Measurements from ENCODE around the gene TRDN. TPM values are rescaled to one million over a fixed set of nuclear protein-coding genes. Genes with fewer than 3 reads are reported as not detected.

TRDN gene
- total RNA-seq, 1 experiment from 2014 or later: 10.4 TPM

DNA sequence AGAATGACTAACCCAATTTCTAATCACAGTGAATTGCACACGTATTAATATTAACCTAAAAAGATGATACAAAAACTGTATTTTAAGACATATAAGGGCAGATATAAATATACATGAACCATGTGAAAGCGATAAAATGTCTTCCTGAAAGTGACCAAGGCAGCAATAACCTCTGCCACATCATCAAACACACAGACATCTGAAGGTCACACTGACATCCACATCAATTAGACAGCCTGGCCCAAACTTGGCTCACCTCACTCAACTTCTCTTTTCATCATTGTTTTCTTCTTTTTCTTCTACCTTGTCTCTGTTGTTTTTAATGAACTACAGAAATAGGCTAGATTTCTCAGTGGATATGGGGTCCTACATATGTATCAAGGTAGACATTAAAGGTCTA, 128.5 kb downstream of the TRDN start:
- no peak overlapping the region for H4K91ac ChIP-seq (ENCODE audit: insufficient read length, low read depth, low read length)
- no peaks in the 10 kb centered on the region for H3K23me2 ChIP-seq (ENCODE audit: insufficient read length, low read depth, low read length, poor library complexity, severe bottlenecking)
- H3K18ac ChIP-seq (ENCODE audit: insufficient read length, low read depth, low read length): no peak overlapping the region
- no peak overlapping the region for H2BK120ac ChIP-seq (ENCODE audit: low read depth, low read length, poor library complexity, severe bottlenecking)
- no peak overlapping the region for H3K4me2 ChIP-seq (ENCODE audit: insufficient read depth, insufficient read length, low read length)
- WGBS (ENCODE audit: extremely low coverage, insufficient read length, low lambda C conversion rate): no CpG with 5 or more reads among the region's 2 CpGs
- no peak overlapping the region for H3K56ac ChIP-seq (ENCODE audit: insufficient read length, low read depth, low read length)
- H3K23ac ChIP-seq (ENCODE audit: insufficient read length, low read depth, low read length): no peak overlapping the region
- H3K4me3 Mint-ChIP-seq: no peak overlapping the region
- no peak overlapping the region for H3K27ac Mint-ChIP-seq
- no peak overlapping the region for H3T11ph ChIP-seq (ENCODE audit: low read length)
- no peak overlapping the region for H4K8ac ChIP-seq (replicated peaks; ENCODE audit: insufficient read length, low read depth, low read length)
- no peaks in the 10 kb centered on the region for H3K9me3 ChIP-seq (ENCODE audit: control insufficient read depth, low read depth, low read length)
- H3K4ac ChIP-seq (ENCODE audit: low read depth, low read length): no peak overlapping the region
- peaks cover 2 to 6% of the 10 kb centered on the region in 2 experiments; a peak in 3 of 4 replicates for H3K4me1 Mint-ChIP-seq
- H3K4me1 ChIP-seq (ENCODE audit: insufficient read depth, low read length): no peaks in the 10 kb centered on the region; the same call in 1 of the 2 replicates
- H3K27me3 Mint-ChIP-seq (ENCODE audit: low read depth): no peaks in the 10 kb centered on the region
- no peaks in the 10 kb centered on the region for H3K79me1 ChIP-seq (ENCODE audit: insufficient read depth, low read depth, low read length, poor library complexity, severe bottlenecking)
- H3K27me3 ChIP-seq (ENCODE audit: insufficient read depth, low read length): no peaks in the 10 kb centered on the region
- no peak for DNase-seq
- H3K27ac ChIP-seq (ENCODE audit: insufficient read length, low read depth, low read length): no peak overlapping the region
- no peak overlapping the region for H2BK5ac ChIP-seq (ENCODE audit: insufficient read length, low read length)
- no peak overlapping the region for H4K5ac ChIP-seq (ENCODE audit: insufficient read length, low read depth, low read length)
- no peak overlapping the region for H2AK5ac ChIP-seq (ENCODE audit: insufficient read length, low read length)
- H3K14ac ChIP-seq (ENCODE audit: insufficient read depth, low read length): no peak overlapping the region
- H3K79me2 ChIP-seq (ENCODE audit: insufficient read depth, low read length): no peaks in the 10 kb centered on the region
- TF ChIP-seq, protein P1, sequence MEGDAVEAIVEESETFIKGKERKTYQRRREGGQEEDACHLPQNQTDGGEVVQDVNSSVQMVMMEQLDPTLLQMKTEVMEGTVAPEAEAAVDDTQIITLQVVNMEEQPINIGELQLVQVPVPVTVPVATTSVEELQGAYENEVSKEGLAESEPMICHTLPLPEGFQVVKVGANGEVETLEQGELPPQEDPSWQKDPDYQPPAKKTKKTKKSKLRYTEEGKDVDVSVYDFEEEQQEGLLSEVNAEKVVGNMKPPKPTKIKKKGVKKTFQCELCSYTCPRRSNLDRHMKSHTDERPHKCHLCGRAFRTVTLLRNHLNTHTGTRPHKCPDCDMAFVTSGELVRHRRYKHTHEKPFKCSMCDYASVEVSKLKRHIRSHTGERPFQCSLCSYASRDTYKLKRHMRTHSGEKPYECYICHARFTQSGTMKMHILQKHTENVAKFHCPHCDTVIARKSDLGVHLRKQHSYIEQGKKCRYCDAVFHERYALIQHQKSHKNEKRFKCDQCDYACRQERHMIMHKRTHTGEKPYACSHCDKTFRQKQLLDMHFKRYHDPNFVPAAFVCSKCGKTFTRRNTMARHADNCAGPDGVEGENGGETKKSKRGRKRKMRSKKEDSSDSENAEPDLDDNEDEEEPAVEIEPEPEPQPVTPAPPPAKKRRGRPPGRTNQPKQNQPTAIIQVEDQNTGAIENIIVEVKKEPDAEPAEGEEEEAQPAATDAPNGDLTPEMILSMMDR (conservative IDR thresholded peaks at IDR 0.05): no peak
- H2BK12ac ChIP-seq (ENCODE audit: insufficient read length, low read depth, low read length): no peak overlapping the region
- H3K36me3 Mint-ChIP-seq (ENCODE audit: insufficient read depth in 1 of 3, low read depth in 3 of 3): no peaks in the 10 kb centered on the region
- H4K20me1 ChIP-seq (ENCODE audit: control insufficient read depth, insufficient read depth, insufficient read length): no peaks in the 10 kb centered on the region
- no peak overlapping the region for H3K9ac ChIP-seq (ENCODE audit: extremely low read depth, insufficient read length, low read length)
- no peak overlapping the region for H2BK15ac ChIP-seq (ENCODE audit: low read depth, low read length)
- no peaks in the 10 kb centered on the region for H3K9me3 Mint-ChIP-seq
- no peak overlapping the region for H2AFZ ChIP-seq (ENCODE audit: low read length)
- no peak overlapping the region for H2BK20ac ChIP-seq (ENCODE audit: low read depth, low read length, poor library complexity, severe bottlenecking)
